ENCODE data around the gene KCNH5.

The KCNH5 gene

GRCh38 chr14:62743118-62743517, 302.1 kb downstream of the KCNH5 start:
- H3K27me3 Mint-ChIP-seq (ENCODE audit: low read depth) = no peaks in the 10 kb centered on the region
- no peak for TF ChIP-seq CTCF (IDR thresholded peaks at IDR 0.05; ENCODE audit: unreplicated experiment in 3 of 3)
- H3K36me3 Mint-ChIP-seq (ENCODE audit: low read depth) = no peaks in the 10 kb centered on the region
- no peak overlapping the region for H3K4me3 Mint-ChIP-seq
- H3K9me3 Mint-ChIP-seq = no peaks in the 10 kb centered on the region
- no peak overlapping the region for H3K27ac Mint-ChIP-seq
- no peaks in the 10 kb centered on the region for H3K4me1 Mint-ChIP-seq

- TF ChIP-seq CTCF (IDR thresholded peaks at IDR 0.05; ENCODE audit: unreplicated experiment in 3 of 3) = no peak
- no peaks in the 10 kb centered on the region for H3K4me1 Mint-ChIP-seq
- no peak overlapping the region for H3K27ac Mint-ChIP-seq
- H3K27me3 Mint-ChIP-seq (ENCODE audit: low read depth) = no peaks in the 10 kb centered on the region
- H3K36me3 Mint-ChIP-seq (ENCODE audit: low read depth) = peaks cover 4% of the 10 kb centered on the region
- H3K4me3 Mint-ChIP-seq = no peak overlapping the region
- peaks cover 12% of the 10 kb centered on the region for H3K9me3 Mint-ChIP-seq
These were observed 305.6 kb downstream of the KCNH5 start for GRCh38 chr14:62739647-62740046.

GRCh38 chr14:62736048-62737043, 308.9 kb downstream of the KCNH5 start:
- Mint-ChIP-seq H3K27ac (no peak overlapping the region), H3K4me3 (no peak overlapping the region), H3K9me3 (peaks cover 12% of the 10 kb centered on the region), H3K4me1 (no peaks in the 10 kb centered on the region), H3K27me3 (ENCODE audit: low read depth) (no peaks in the 10 kb centered on the region), H3K36me3 (ENCODE audit: low read depth) (peaks cover 4% of the 10 kb centered on the region)
- no peak for TF ChIP-seq CTCF (IDR thresholded peaks at IDR 0.05; ENCODE audit: unreplicated experiment in 3 of 3)

GRCh38 chr14:62734831-62735230, 310.4 kb downstream of the KCNH5 start:
- Mint-ChIP-seq H3K27ac (no peak overlapping the region), H3K4me3 (no peak overlapping the region), H3K4me1 (no peaks in the 10 kb centered on the region), H3K9me3 (peaks cover 12% of the 10 kb centered on the region), H3K27me3 (ENCODE audit: low read depth) (no peaks in the 10 kb centered on the region), H3K36me3 (ENCODE audit: low read depth) (peaks cover 4% of the 10 kb centered on the region)
- no peak for TF ChIP-seq CTCF (IDR thresholded peaks at IDR 0.05; ENCODE audit: unreplicated experiment in 3 of 3)

GRCh38 chr14:62722406-62722805, 322.9 kb downstream of the KCNH5 start:
- TF ChIP-seq CTCF (IDR thresholded peaks at IDR 0.05; ENCODE audit: unreplicated experiment in 3 of 3) = no peak
- H3K4me3 Mint-ChIP-seq = no peak overlapping the region
- H3K27ac Mint-ChIP-seq = no peak overlapping the region
- no peaks in the 10 kb centered on the region for H3K9me3 Mint-ChIP-seq
- H3K4me1 Mint-ChIP-seq = no peaks in the 10 kb centered on the region
- no peaks in the 10 kb centered on the region for H3K36me3 Mint-ChIP-seq (ENCODE audit: low read depth)
- no peaks in the 10 kb centered on the region for H3K27me3 Mint-ChIP-seq (ENCODE audit: low read depth)

GRCh38 chr14:62718629-62719028, 326.6 kb downstream of the KCNH5 start:
- Mint-ChIP-seq H3K27me3 (ENCODE audit: low read depth) (no peaks in the 10 kb centered on the region), H3K4me3 (no peak overlapping the region), H3K36me3 (ENCODE audit: low read depth) (no peaks in the 10 kb centered on the region), H3K4me1 (no peaks in the 10 kb centered on the region), H3K27ac (no peak overlapping the region), H3K9me3 (no peaks in the 10 kb centered on the region)
- no peak for TF ChIP-seq CTCF (IDR thresholded peaks at IDR 0.05; ENCODE audit: unreplicated experiment in 3 of 3)

Data from nephron (organoid).